CD4-positive, alpha-beta memory T cell (primary cell): ENCODE results near the gene HERC4. TPM values are rescaled to one million over a fixed set of nuclear protein-coding genes. Genes with fewer than 3 reads are reported as not detected.

Source experiments
- CTCF ChIA-PET: fragments of 350-600 bp; sonication (Branson Sonifier 250); formaldehyde crosslinking; loops from one replicate; lab custom pipeline; 2021; ENCODE audit warnings: inconsistent platforms; ENCODE audit not compliant: partially characterized antibody; lab: Charles Lee
- POLR2A ChIA-PET: fragments of 350-600 bp; sonication (Branson Sonifier 250); formaldehyde crosslinking; loops from one replicate; lab custom pipeline; 2021; ENCODE audit not compliant: partially characterized antibody; lab: Charles Lee
- DNase-seq, 5 donors: peaks; one replicate each; pipeline versions ENCODE4 v3.0.0 to v3.0.0-alpha.2; 2020 to 2022; ENCODE audit warnings: mixed read lengths in 1 of 5
- H3K27ac ChIP-seq: one replicate; pipeline ENCODE4 v1.7.0; 2013; ENCODE audit warnings: low read depth, low read length
- H3K27me3 ChIP-seq: 2 replicates; pipeline ENCODE4 v1.7.0; 2013; ENCODE audit warnings: mild to moderate bottlenecking, low read length, moderate library complexity; ENCODE audit not compliant: insufficient read depth
- H3K36me3 ChIP-seq: 2 replicates; pipeline ENCODE4 v1.7.0; 2013; ENCODE audit warnings: mild to moderate bottlenecking, low read length, moderate library complexity; ENCODE audit not compliant: insufficient read depth
- H3K4me1 ChIP-seq: 2 replicates; pipeline ENCODE4 v1.7.0; 2013; ENCODE audit warnings: mild to moderate bottlenecking, low read length, moderate library complexity; ENCODE audit not compliant: insufficient read depth
- H3K4me3 ChIP-seq, 2 donors: one replicate each; pipeline ENCODE4 v1.7.0; 2013; ENCODE audit warnings: low read length in 2 of 2, mild to moderate bottlenecking in 1 of 2
- H3K9me3 ChIP-seq, 2 donors: one replicate each; pipeline ENCODE4 v1.7.0; 2013; ENCODE audit warnings: low read length in 2 of 2, control low read depth in 1 of 2; ENCODE audit not compliant: control insufficient read depth in 1 of 2
- H3K27ac Mint-ChIP-seq, 7 donors: one replicate each; pipeline ENCODE4 v1.8.0; 2020 to 2021; ENCODE audit warnings: mixed read lengths in 7 of 7, mild to moderate bottlenecking in 6 of 7, inconsistent platforms in 3 of 7, moderate library complexity in 3 of 7
- H3K27me3 Mint-ChIP-seq, 2 donors: one replicate each; pipeline ENCODE4 v1.8.0; 2020 to 2021; ENCODE audit warnings: mixed read lengths in 2 of 2
- H3K36me3 Mint-ChIP-seq, 2 donors: one replicate each; pipeline ENCODE4 v1.8.0; 2020 to 2021; ENCODE audit warnings: mixed read lengths in 2 of 2, inconsistent platforms in 1 of 2, mild to moderate bottlenecking in 1 of 2
- H3K4me1 Mint-ChIP-seq, 4 donors: one replicate each; pipeline ENCODE4 v1.8.0; 2020 to 2021; ENCODE audit warnings: mixed read lengths in 4 of 4, mild to moderate bottlenecking in 1 of 4
- H3K4me3 Mint-ChIP-seq, 8 donors: one replicate each; pipeline ENCODE4 v1.8.0; 2020 to 2021; ENCODE audit warnings: mixed read lengths in 8 of 8, mild to moderate bottlenecking in 7 of 8, moderate library complexity in 6 of 8, inconsistent platforms in 3 of 8
- H3K9me3 Mint-ChIP-seq, 8 donors: one replicate each; pipeline ENCODE4 v1.8.0; 2020 to 2021; ENCODE audit warnings: mixed read lengths in 8 of 8, mild to moderate bottlenecking in 5 of 8, inconsistent platforms in 3 of 8, moderate library complexity in 1 of 8
- intact Hi-C: fragments of 100-400 bp; cut with micrococcal nuclease; formaldehyde crosslinking; loops from one replicate; pipeline ENCODE4 v1.15.1; 2023
- polyA plus RNA-seq, 2 donors: library from polyadenylated mRNA; unstranded; fragments of 300-500 nt; fragmentation: Illumina TruSeq; gene quantifications; one replicate each; pipeline ENCODE4 v1.2.3, GENCODE V29; 2021
- total RNA-seq, 2 experiments: library from RNA; stranded (reverse); gene quantifications; one replicate each; pipeline ENCODE4 v1.2.3, GENCODE V29; 2021

HERC4 gene
- total and polyA plus RNA-seq, 4 experiments from 2014 or later = 15.7 to 117 (median 66.1) TPM

- Histone ChIP-seq H3K36me3 (no peaks in the 10 kb centered on the region), H3K27me3 (no peaks in the 10 kb centered on the region), H3K4me3 (no peak overlapping the region), H3K4me1 (no peaks in the 10 kb centered on the region), H3K27ac (no peak overlapping the region), H3K9me3 (no peaks in the 10 kb centered on the region)
- Mint-ChIP-seq H3K36me3 (no peaks in the 10 kb centered on the region), H3K27ac (no peak overlapping the region), H3K4me3 (no peak overlapping the region), H3K27me3 (peaks cover 0 to 2% of the 10 kb centered on the region in 2 donors), H3K4me1 (peaks cover 0 to 5% (median 4%) of the 10 kb centered on the region in 4 donors), H3K9me3 (no peaks in the 10 kb centered on the region)
- ChIA-PET CTCF (no interaction called here), POLR2A (no interaction called here)
- intact Hi-C loops = no loop called here
- DNase-seq = no peak
These were observed 15.5 kb upstream of the HERC4 start for GRCh38 chr10:68090586-68090985.

- POLR2A ChIA-PET = interaction anchor here (0.6 kb wide), 1 partner anchor 42 kb away, joined by 3 read pairs; no protein-coding TSS in a partner anchor
- CTCF ChIA-PET = no interaction called here
These were observed 13.7 kb upstream of the HERC4 start for GRCh38 chr10:68088740-68089139.

GRCh38 chr10:68087685-68088401, 12.8 kb upstream of the HERC4 start:
- intact Hi-C loops = no loop called here
- Mint-ChIP-seq H3K27ac (no peak overlapping the region), H3K9me3 (no peaks in the 10 kb centered on the region), H3K4me1 (peaks cover 0 to 5% (median 4%) of the 10 kb centered on the region in 4 donors), H3K36me3 (no peaks in the 10 kb centered on the region), H3K27me3 (peaks cover 2% of the 10 kb centered on the region in 2 donors), H3K4me3 (no peak overlapping the region)
- no peaks in the 10 kb centered on the region for H3K4me1 ChIP-seq
- H3K4me3 ChIP-seq = no peak overlapping the region
- H3K27me3 ChIP-seq = no peaks in the 10 kb centered on the region
- H3K27ac ChIP-seq = no peak overlapping the region
- ChIA-PET POLR2A (interaction anchor here (0.6 kb wide), 1 partner anchor 43 kb away, joined by 3 read pairs; no protein-coding TSS in a partner anchor), CTCF (no interaction called here)
- H3K9me3 ChIP-seq = no peaks in the 10 kb centered on the region
- DNase-seq = no peak
- no peaks in the 10 kb centered on the region for H3K36me3 ChIP-seq

More at GRCh38 chr10:68088740-68089139, 13.7 kb upstream of the HERC4 start:
- H3K4me1 Mint-ChIP-seq = peaks cover 0 to 5% (median 4%) of the 10 kb centered on the region in 4 donors
- no peak overlapping the region for H3K27ac Mint-ChIP-seq
- H3K4me3 ChIP-seq = no peak overlapping the region
- no peaks in the 10 kb centered on the region for H3K9me3 ChIP-seq
- peaks cover 2% of the 10 kb centered on the region in 2 donors for H3K27me3 Mint-ChIP-seq
- no peaks in the 10 kb centered on the region for H3K9me3 Mint-ChIP-seq
- no peak overlapping the region for H3K27ac ChIP-seq
- peak overlapping the region in 2 of 8 donors; percentile 12 to 32 for H3K4me3 Mint-ChIP-seq
- DNase-seq = no peak
- no peaks in the 10 kb centered on the region for H3K36me3 ChIP-seq
- H3K36me3 Mint-ChIP-seq = no peaks in the 10 kb centered on the region
- intact Hi-C loops = no loop called here
- no peaks in the 10 kb centered on the region for H3K4me1 ChIP-seq
- no peaks in the 10 kb centered on the region for H3K27me3 ChIP-seq

- Mint-ChIP-seq H3K4me1 (peaks cover 0 to 5% (median 4%) of the 10 kb centered on the region in 4 donors), H3K9me3 (no peaks in the 10 kb centered on the region), H3K4me3 (no peak overlapping the region), H3K27me3 (peaks cover 4 to 5% of the 10 kb centered on the region in 2 donors), H3K27ac (no peak overlapping the region), H3K36me3 (no peaks in the 10 kb centered on the region)
- POLR2A ChIA-PET = no interaction called here
- Histone ChIP-seq H3K4me3 (no peak overlapping the region), H3K27ac (no peak overlapping the region), H3K36me3 (no peaks in the 10 kb centered on the region), H3K27me3 (no peaks in the 10 kb centered on the region), H3K9me3 (no peaks in the 10 kb centered on the region), H3K4me1 (no peaks in the 10 kb centered on the region)
- DNase-seq = no peak
- CTCF ChIA-PET = no interaction called here
- intact Hi-C loops = no loop called here
These were observed 12.0 kb upstream of the HERC4 start for GRCh38 chr10:68086910-68087684.

- Mint-ChIP-seq H3K9me3 (no peaks in the 10 kb centered on the region), H3K27ac (no peak overlapping the region), H3K4me1 (peaks cover 0 to 5% (median 4%) of the 10 kb centered on the region in 4 donors), H3K36me3 (no peaks in the 10 kb centered on the region), H3K27me3 (peaks cover 4 to 5% of the 10 kb centered on the region in 2 donors), H3K4me3 (no peak overlapping the region)
- H3K27ac ChIP-seq = no peak overlapping the region
- intact Hi-C loops = no loop called here
- no peaks in the 10 kb centered on the region for H3K27me3 ChIP-seq
- no peaks in the 10 kb centered on the region for H3K9me3 ChIP-seq
- CTCF ChIA-PET = no interaction called here
- no peaks in the 10 kb centered on the region for H3K36me3 ChIP-seq
- POLR2A ChIA-PET = no interaction called here
- no peak for DNase-seq
- H3K4me3 ChIP-seq = no peak overlapping the region
- H3K4me1 ChIP-seq = no peaks in the 10 kb centered on the region
These were observed 10.9 kb upstream of the HERC4 start for GRCh38 chr10:68086011-68086410.

- Histone ChIP-seq H3K36me3 (no peaks in the 10 kb centered on the region), H3K9me3 (no peaks in the 10 kb centered on the region), H3K27me3 (no peaks in the 10 kb centered on the region), H3K27ac (no peak overlapping the region), H3K4me1 (no peaks in the 10 kb centered on the region), H3K4me3 (no peak overlapping the region)
- peaks cover 0 to 5% (median 4%) of the 10 kb centered on the region in 4 donors for H3K4me1 Mint-ChIP-seq
- no peaks in the 10 kb centered on the region for H3K36me3 Mint-ChIP-seq
- ChIA-PET POLR2A (no interaction called here), CTCF (interaction anchor here (1.3 kb wide), 1 partner anchor 68 kb away, joined by 3 read pairs; no protein-coding TSS in a partner anchor)
- no peak overlapping the region for H3K4me3 Mint-ChIP-seq
- H3K27me3 Mint-ChIP-seq = peaks cover 4 to 5% of the 10 kb centered on the region in 2 donors
- intact Hi-C loops = no loop called here
- no peak for DNase-seq
- H3K9me3 Mint-ChIP-seq = no peaks in the 10 kb centered on the region
- H3K27ac Mint-ChIP-seq = no peak overlapping the region
These were observed 9.4 kb upstream of the HERC4 start for GRCh38 chr10:68084469-68084868.

- intact Hi-C loops = no loop called here
- H3K27me3 ChIP-seq = no peaks in the 10 kb centered on the region
- no peaks in the 10 kb centered on the region for H3K36me3 ChIP-seq
- Mint-ChIP-seq H3K4me3 (no peak overlapping the region), H3K27ac (no peak overlapping the region), H3K36me3 (no peaks in the 10 kb centered on the region), H3K27me3 (peaks cover 4 to 5% of the 10 kb centered on the region in 2 donors), H3K4me1 (peaks cover 0 to 4% (median 4%) of the 10 kb centered on the region in 4 donors), H3K9me3 (no peaks in the 10 kb centered on the region)
- H3K27ac ChIP-seq = no peak overlapping the region
- POLR2A ChIA-PET = no interaction called here
- H3K4me3 ChIP-seq = no peak overlapping the region
- no peaks in the 10 kb centered on the region for H3K9me3 ChIP-seq
- H3K4me1 ChIP-seq = no peaks in the 10 kb centered on the region
- CTCF ChIA-PET = interaction anchor here (1.3 kb wide), 1 partner anchor 68 kb away, joined by 3 read pairs; no protein-coding TSS in a partner anchor
- DNase-seq = no peak
These were observed 8.9 kb upstream of the HERC4 start for GRCh38 chr10:68083953-68084352.
